SH-SY5Y (cell line): ENCODE results near the gene ZNF280A.

Source experiments
- GATA2 ChIP-seq: IDR thresholded peaks from 2 replicates; pipeline ENCODE4 v1.6.1; 2011; ENCODE audit warnings: mild to moderate bottlenecking, low read depth, low read length
- GATA3 ChIP-seq: IDR thresholded peaks from 2 replicates; pipeline ENCODE4 v1.6.1; 2011; ENCODE audit warnings: low read depth, mild to moderate bottlenecking, low read length, moderate library complexity

DNA sequence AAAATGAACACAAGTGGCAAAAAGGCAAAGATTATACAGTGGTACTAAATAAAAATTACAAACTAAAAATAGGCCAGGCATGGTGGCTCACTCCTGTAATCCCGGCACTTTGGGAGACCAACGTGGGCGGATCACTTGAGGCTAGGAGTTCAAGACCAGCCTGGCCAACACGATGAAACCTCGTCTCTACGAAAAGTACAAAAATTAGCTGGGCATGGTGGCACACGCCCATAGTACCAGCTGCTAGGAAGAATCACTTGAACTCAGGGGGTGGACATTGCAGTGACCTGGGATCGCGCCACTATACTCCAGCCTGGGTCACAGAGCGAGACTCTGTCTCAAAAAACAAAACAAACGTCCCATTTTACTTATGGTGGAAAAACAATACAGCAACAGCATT lies 36.0 kb downstream of the ZNF280A start:
- TF ChIP-seq GATA2 (no peak), GATA3 (no peak)
